ENCODE measurements around the gene MREG. TPM values are rescaled to one million over a fixed set of nuclear protein-coding genes. Genes with fewer than 3 reads are reported as not detected.

MREG gene
- total and polyA plus RNA-seq, 9 donors: 0.85 to 5.4 (median 2.1) TPM

DNA sequence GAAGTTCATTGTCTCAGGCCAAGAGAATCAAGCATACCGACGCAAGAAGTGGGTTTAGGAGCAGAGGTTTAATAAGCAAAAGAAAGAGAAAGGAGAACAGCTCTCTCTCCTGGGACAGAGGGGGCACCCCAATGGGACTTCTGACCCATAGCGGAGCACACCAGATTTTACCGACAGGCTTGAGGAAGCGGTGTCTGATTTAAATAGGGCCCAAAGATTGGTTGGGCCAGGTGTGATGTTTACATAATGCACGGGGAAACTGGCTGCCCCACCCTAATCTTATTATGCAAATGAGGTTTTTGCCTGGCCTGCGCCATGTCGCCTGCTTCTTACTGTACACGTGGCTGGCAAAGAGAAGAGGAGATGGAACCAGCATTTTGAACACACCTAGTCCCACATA lies 106.2 kb downstream of the MREG start:
- TF ChIP-seq, protein P1, sequence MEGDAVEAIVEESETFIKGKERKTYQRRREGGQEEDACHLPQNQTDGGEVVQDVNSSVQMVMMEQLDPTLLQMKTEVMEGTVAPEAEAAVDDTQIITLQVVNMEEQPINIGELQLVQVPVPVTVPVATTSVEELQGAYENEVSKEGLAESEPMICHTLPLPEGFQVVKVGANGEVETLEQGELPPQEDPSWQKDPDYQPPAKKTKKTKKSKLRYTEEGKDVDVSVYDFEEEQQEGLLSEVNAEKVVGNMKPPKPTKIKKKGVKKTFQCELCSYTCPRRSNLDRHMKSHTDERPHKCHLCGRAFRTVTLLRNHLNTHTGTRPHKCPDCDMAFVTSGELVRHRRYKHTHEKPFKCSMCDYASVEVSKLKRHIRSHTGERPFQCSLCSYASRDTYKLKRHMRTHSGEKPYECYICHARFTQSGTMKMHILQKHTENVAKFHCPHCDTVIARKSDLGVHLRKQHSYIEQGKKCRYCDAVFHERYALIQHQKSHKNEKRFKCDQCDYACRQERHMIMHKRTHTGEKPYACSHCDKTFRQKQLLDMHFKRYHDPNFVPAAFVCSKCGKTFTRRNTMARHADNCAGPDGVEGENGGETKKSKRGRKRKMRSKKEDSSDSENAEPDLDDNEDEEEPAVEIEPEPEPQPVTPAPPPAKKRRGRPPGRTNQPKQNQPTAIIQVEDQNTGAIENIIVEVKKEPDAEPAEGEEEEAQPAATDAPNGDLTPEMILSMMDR (IDR thresholded peaks at IDR 0.05): no peak
- TF ChIP-seq POLR2A (IDR thresholded peaks at IDR 0.05): no peak
- TF ChIP-seq EP300 (IDR thresholded peaks at IDR 0.05): no peak
- intact Hi-C loops (cut with DNase I): no loop called here
- H3K27me3 ChIP-seq: no peaks in the 10 kb centered on the region
- WGBS, 3 donors: 91 to 94% (median 94%) methylated on average over 9 of the region's 9 CpGs
- H3K9me3 ChIP-seq: no peaks in the 10 kb centered on the region
- no peaks in the 10 kb centered on the region for H3K4me1 ChIP-seq (ENCODE audit: insufficient read depth)
- H3K36me3 ChIP-seq: no peaks in the 10 kb centered on the region
- H3K27ac ChIP-seq: no peak overlapping the region
- no peak for DNase-seq
- H3K4me3 ChIP-seq: no peak overlapping the region

DNA sequence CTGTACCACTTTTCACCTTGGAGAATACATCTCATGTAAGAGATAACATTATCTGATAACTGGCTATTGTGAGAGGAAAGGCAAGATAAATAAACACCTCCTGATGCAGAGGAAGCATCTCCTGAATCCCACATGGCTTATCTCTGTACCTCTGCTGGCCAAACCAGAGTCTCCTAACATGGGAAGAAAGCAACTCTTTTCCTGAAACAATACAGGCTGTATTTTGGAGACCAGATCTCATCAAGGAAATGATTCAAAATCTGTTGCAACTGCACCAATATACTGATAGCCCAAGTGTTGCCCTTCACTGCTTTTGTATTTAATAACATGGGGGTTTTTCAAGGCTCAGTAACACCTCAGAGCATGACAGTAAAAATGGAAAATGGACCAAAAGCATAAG lies 106.9 kb downstream of the MREG start:
- H3K9me3 ChIP-seq: no peaks in the 10 kb centered on the region
- DNase-seq: no peak
- H3K27ac ChIP-seq: no peak overlapping the region
- H3K4me1 ChIP-seq (ENCODE audit: insufficient read depth): no peaks in the 10 kb centered on the region
- no peak for TF ChIP-seq EP300 (IDR thresholded peaks at IDR 0.05)
- no peak for TF ChIP-seq POLR2A (IDR thresholded peaks at IDR 0.05)
- TF ChIP-seq, protein P1 (IDR thresholded peaks at IDR 0.05): no peak
- no peak overlapping the region for H3K4me3 ChIP-seq
- intact Hi-C loops (cut with DNase I): no loop called here
- no peaks in the 10 kb centered on the region for H3K36me3 ChIP-seq
- no peaks in the 10 kb centered on the region for H3K27me3 ChIP-seq

DNA sequence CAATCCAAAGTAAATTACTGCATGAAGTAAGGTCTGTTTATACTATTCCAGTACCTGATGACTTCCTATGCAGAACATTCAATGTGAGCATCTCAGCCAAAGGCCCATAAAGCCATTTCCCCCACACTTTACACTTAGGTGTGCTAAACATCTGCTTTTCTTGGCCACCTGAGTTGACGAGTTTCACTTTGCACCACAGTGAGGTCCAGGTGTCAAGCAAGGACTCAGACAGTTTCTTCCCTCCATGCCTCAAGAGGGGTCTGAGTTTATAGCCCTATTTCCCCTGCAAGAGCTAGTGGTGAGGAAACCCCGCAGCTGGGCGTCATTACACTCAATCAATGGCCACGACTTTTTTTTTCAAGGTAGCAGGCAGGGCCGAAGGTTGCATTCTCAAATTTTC lies 107.7 kb downstream of the MREG start:
- Histone ChIP-seq H3K4me3 (no peak overlapping the region), H3K4me1 (ENCODE audit: insufficient read depth) (no peaks in the 10 kb centered on the region), H3K9me3 (no peaks in the 10 kb centered on the region), H3K27me3 (no peaks in the 10 kb centered on the region), H3K27ac (no peak overlapping the region), H3K36me3 (no peaks in the 10 kb centered on the region)
- DNase-seq: no peak
- intact Hi-C loops (cut with DNase I): no loop called here
- TF ChIP-seq POLR2A (IDR thresholded peaks at IDR 0.05): no peak
- WGBS, 3 donors: 64 to 72% (median 66%) methylated on average over 5 of the region's 5 CpGs

DNA sequence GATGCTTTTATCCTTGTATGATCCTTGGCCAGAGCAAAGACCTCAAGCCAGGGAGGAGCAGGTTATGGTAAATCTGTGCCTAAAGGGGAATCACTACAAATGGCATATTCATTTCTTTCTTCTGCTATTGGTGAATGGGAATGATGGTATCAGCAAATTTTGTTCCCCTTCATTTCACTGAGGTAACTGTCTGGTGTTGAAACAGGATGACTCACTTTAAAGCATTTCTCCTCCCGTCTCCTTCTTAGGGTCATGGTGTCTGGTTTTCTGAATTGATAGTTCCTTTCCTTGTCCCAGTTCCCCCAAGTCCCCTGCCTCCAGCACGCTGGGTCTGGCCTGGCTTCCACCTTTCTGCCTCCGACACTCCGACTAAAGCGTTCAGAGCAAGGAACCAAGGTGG lies 109.2 kb downstream of the MREG start:
- no peaks in the 10 kb centered on the region for H3K27me3 ChIP-seq
- H3K9me3 ChIP-seq: no peaks in the 10 kb centered on the region
- no peaks in the 10 kb centered on the region for H3K4me1 ChIP-seq (ENCODE audit: insufficient read depth)
- H3K36me3 ChIP-seq: no peaks in the 10 kb centered on the region
- WGBS, 3 donors: 75 to 88% (median 77%) methylated on average over 5 of the region's 5 CpGs
- no peak overlapping the region for H3K27ac ChIP-seq
- no peak overlapping the region for H3K4me3 ChIP-seq
- TF ChIP-seq, protein P1 (IDR thresholded peaks at IDR 0.05): no peak
- intact Hi-C loops (cut with DNase I): no loop called here
- no peak for DNase-seq

DNA sequence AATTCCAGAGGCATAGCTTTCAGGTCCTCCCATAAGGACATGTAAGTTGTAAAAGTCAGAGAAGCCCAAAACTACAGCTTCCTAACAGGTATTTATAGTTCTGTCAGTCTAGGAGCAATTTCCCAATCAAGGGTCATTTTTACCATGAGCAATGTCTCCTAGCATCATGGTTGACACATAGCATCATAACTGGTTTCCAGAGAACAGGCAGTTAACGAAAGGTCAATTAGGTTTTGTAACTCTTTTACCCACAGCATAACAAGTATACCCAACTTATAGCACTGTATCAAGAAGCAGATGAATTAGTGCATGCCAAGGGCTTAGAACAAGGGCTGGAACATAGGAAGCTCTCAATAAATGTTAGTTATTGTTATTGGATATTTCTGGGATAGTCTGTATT lies 110.1 kb downstream of the MREG start:
- TF ChIP-seq POLR2A (IDR thresholded peaks at IDR 0.05) (no peak), EP300 (IDR thresholded peaks at IDR 0.05) (no peak)
- TF ChIP-seq, protein P1 (IDR thresholded peaks at IDR 0.05): no peak
- no peaks in the 10 kb centered on the region for H3K27me3 ChIP-seq
- no peaks in the 10 kb centered on the region for H3K36me3 ChIP-seq
- WGBS, 3 donors: 86 to 100% (median 97%) methylated on average over 1 of the region's 1 CpG
- no peaks in the 10 kb centered on the region for H3K4me1 ChIP-seq (ENCODE audit: insufficient read depth)
- H3K27ac ChIP-seq: no peak overlapping the region
- no peak overlapping the region for H3K4me3 ChIP-seq
- no peaks in the 10 kb centered on the region for H3K9me3 ChIP-seq
- intact Hi-C loops (cut with DNase I): no loop called here
- no peak for DNase-seq
